Caco-2 (cell line): Measurements from ENCODE around the gene CAMK1D. TPM values are rescaled to one million over a fixed set of nuclear protein-coding genes. Genes with fewer than 3 reads are reported as not detected.

Experiments
- BruUV-seq: library from RNA; stranded (reverse); fragments of 400-500 nt; replicated peaks from 2 replicates; lab custom pipeline; 2021; lab: Mats Ljungman, UMichigan
- CTCF ChIA-PET: fragments of 300-600 bp; sonication (Branson Sonifier 250); formaldehyde crosslinking; loops from one replicate; lab custom pipeline; 2022; ENCODE audit warnings: antibody characterized with exemption; lab: Charles Lee
- POLR2A ChIA-PET: fragments of 300-600 bp; sonication (Branson Sonifier 250); formaldehyde crosslinking; loops from one replicate; lab custom pipeline; 2022; ENCODE audit warnings: antibody characterized with exemption; lab: Charles Lee
- DNase-seq, 2 experiments: peaks; one replicate each; pipeline versions ENCODE4 v3.0.0 to v3.0.0-alpha.2; 2020 to 2022
- H3K27me3 ChIP-seq: replicated peaks from 2 replicates; pipeline ENCODE4 v1.6.0; 2011; ENCODE audit warnings: low read length; ENCODE audit not compliant: control insufficient read depth, insufficient read depth
- H3K36me3 ChIP-seq: 2 replicates; pipeline ENCODE4 v1.5.1; 2011; ENCODE audit warnings: low read length; ENCODE audit not compliant: control insufficient read depth, insufficient read depth
- H3K4me1 ChIP-seq: fragments of 250-450 bp; sonication (Bioruptor Pico); 2 replicates; pipeline ENCODE4 v1.5.1; 2020; ENCODE audit warnings: mild to moderate bottlenecking
- H3K4me3 ChIP-seq: 2 replicates; pipeline ENCODE4 v1.5.1; 2011; ENCODE audit warnings: low read depth, mild to moderate bottlenecking, control low read depth, low read length
- H3K9me3 ChIP-seq: fragments of 250-450 bp; sonication (Bioruptor Pico); 2 replicates; pipeline ENCODE4 v1.5.1; 2020; ENCODE audit warnings: mild to moderate bottlenecking, moderate library complexity
- H3K27ac Mint-ChIP-seq: one replicate; pipeline ENCODE4 v1.8.0; 2022; ENCODE audit warnings: mixed read lengths; ENCODE audit not compliant: unreplicated experiment
- H3K27me3 Mint-ChIP-seq: one replicate; pipeline ENCODE4 v1.8.0; 2022; ENCODE audit warnings: mixed read lengths; ENCODE audit not compliant: insufficient read depth, unreplicated experiment
- H3K36me3 Mint-ChIP-seq: one replicate; pipeline ENCODE4 v1.8.0; 2022; ENCODE audit warnings: mild to moderate bottlenecking, mixed read lengths; ENCODE audit not compliant: insufficient read depth, unreplicated experiment
- H3K4me1 Mint-ChIP-seq: one replicate; pipeline ENCODE4 v1.8.0; 2022; ENCODE audit warnings: low read depth, mixed read lengths; ENCODE audit not compliant: unreplicated experiment
- H3K4me3 Mint-ChIP-seq: one replicate; pipeline ENCODE4 v1.8.0; 2022; ENCODE audit warnings: mild to moderate bottlenecking, moderate library complexity, mixed read lengths; ENCODE audit not compliant: unreplicated experiment
- H3K9me3 Mint-ChIP-seq: one replicate; pipeline ENCODE4 v1.8.0; 2022; ENCODE audit warnings: mixed read lengths; ENCODE audit not compliant: unreplicated experiment
- intact Hi-C: fragments of 100-400 bp; cut with micrococcal nuclease; formaldehyde crosslinking; loops from one replicate; pipeline ENCODE4 v1.10.0; 2022; ENCODE audit not compliant: unreplicated experiment
- total RNA-seq: library from RNA; stranded (reverse); gene quantifications from 2 replicates; pipeline ENCODE4 v1.2.3, GENCODE V29; 2022
- TF ChIP-seq, protein P1 (sequence below), 2 experiments: fragments of 200-600 bp in 1 of 2; IDR thresholded peaks; 1 replicate in 1 of 2; 2 replicates in 1 of 2; pipeline versions ENCODE4 v1.5.1 to v1.8.0; 2011 to 2022; ENCODE audit warnings: antibody characterized with exemption in 1 of 2, control low read depth in 1 of 2, inconsistent platforms in 1 of 2, low read depth in 1 of 2, low read length in 1 of 2, mild to moderate bottlenecking in 1 of 2, moderate library complexity in 1 of 2; ENCODE audit not compliant: insufficient read depth in 1 of 2, severe bottlenecking in 1 of 2, unreplicated experiment in 1 of 2

The CAMK1D gene
- total RNA-seq, 1 experiment from 2014 or later = 10.9 TPM

DNA sequence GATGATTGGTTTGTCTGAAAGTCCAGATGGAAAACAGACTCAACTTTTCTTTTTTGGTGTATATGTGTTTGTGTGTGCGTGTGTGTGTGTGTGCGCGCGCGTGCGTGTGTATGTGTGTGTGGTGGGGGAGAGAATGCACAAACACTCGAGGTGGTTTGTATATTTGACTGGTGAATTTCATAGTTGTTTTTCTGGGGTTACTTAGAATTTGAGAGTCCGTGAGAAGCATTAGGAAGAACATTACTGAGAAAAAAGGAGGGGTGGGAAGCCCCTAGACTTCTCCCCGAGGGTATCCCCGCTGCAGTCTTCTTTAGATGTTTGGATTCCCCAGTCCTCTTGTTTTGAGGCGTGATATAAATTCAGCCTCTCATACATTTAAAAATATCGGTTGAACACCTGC is 6.0 kb downstream of the CAMK1D start:
- Mint-ChIP-seq H3K27ac (no peak overlapping the region), H3K36me3 (no peaks in the 10 kb centered on the region), H3K9me3 (no peaks in the 10 kb centered on the region), H3K4me3 (no peak overlapping the region), H3K4me1 (peaks cover 12% of the 10 kb centered on the region), H3K27me3 (peaks cover 27% of the 10 kb centered on the region)
- intact Hi-C loops = loop anchor here (5.0 kb wide), 1 partner anchor 147 kb away; no protein-coding TSS in a partner anchor
- ChIA-PET CTCF (no interaction called here), POLR2A (no interaction called here)
- Histone ChIP-seq H3K9me3 (no peaks in the 10 kb centered on the region), H3K4me3 (no peak overlapping the region), H3K36me3 (no peaks in the 10 kb centered on the region), H3K27me3 (no peaks in the 10 kb centered on the region), H3K4me1 (0 out of 2 replicates have a peak, but pooled peaks cover 5% of the 10 kb centered on the region)
- no peak for DNase-seq
- TF ChIP-seq, protein P1, sequence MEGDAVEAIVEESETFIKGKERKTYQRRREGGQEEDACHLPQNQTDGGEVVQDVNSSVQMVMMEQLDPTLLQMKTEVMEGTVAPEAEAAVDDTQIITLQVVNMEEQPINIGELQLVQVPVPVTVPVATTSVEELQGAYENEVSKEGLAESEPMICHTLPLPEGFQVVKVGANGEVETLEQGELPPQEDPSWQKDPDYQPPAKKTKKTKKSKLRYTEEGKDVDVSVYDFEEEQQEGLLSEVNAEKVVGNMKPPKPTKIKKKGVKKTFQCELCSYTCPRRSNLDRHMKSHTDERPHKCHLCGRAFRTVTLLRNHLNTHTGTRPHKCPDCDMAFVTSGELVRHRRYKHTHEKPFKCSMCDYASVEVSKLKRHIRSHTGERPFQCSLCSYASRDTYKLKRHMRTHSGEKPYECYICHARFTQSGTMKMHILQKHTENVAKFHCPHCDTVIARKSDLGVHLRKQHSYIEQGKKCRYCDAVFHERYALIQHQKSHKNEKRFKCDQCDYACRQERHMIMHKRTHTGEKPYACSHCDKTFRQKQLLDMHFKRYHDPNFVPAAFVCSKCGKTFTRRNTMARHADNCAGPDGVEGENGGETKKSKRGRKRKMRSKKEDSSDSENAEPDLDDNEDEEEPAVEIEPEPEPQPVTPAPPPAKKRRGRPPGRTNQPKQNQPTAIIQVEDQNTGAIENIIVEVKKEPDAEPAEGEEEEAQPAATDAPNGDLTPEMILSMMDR (IDR thresholded peaks at IDR 0.05; ENCODE audit: insufficient read depth in 1 of 2, low read depth in 1 of 2, low read length in 1 of 2, severe bottlenecking in 1 of 2, unreplicated experiment in 1 of 2) = no peak
- BruUV-seq = no TSS peak

DNA sequence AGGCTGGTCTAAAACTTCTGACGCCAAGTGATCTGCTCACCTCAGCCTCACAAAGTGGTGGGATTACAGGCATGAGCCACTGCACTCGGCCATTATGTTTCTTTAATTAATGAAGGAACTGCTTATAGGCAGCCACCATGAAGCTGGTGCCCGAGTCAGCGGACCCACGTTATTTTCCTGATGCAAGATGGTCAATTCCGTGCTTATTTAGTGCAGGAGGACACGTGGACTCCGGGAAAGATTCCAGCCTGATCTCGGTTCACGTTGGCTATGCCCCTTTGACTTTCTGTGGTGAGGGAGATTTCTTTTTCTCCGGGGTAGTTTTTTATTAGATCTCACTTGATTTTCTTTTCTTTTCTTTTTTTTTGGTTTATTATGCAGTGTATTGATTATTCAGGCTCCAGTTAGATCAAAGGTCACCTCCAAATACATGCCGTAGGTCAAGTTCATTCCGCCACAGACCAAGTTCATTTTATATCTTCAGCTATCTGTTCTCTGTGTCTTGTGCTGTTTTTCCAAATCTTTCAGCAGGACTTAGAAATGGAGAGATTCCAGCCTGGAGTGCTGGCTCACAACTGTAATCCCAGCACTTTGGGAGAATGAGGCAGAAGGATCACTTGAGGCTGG is 8.3 kb downstream of the CAMK1D start:
- ChIA-PET POLR2A (no interaction called here), CTCF (no interaction called here)
- H3K36me3 ChIP-seq = no peaks in the 10 kb centered on the region
- intact Hi-C loops = loop anchor here (5.0 kb wide), 1 partner anchor 145 kb away; no protein-coding TSS in a partner anchor
- peaks cover 21% of the 10 kb centered on the region for H3K27me3 Mint-ChIP-seq
- DNase-seq = no peak
- H3K9me3 Mint-ChIP-seq = no peaks in the 10 kb centered on the region
- H3K4me3 Mint-ChIP-seq = no peak overlapping the region
- H3K4me3 ChIP-seq = no peak overlapping the region
- H3K4me1 ChIP-seq = no peaks in the 10 kb centered on the region
- no peaks in the 10 kb centered on the region for H3K27me3 ChIP-seq
- H3K27ac Mint-ChIP-seq = no peak overlapping the region
- no peaks in the 10 kb centered on the region for H3K9me3 ChIP-seq
- BruUV-seq = no TSS peak
- peaks cover 6% of the 10 kb centered on the region for H3K4me1 Mint-ChIP-seq
- TF ChIP-seq, protein P1 (IDR thresholded peaks at IDR 0.05; ENCODE audit: insufficient read depth in 1 of 2, low read depth in 1 of 2, low read length in 1 of 2, severe bottlenecking in 1 of 2, unreplicated experiment in 1 of 2) = no peak
- no peaks in the 10 kb centered on the region for H3K36me3 Mint-ChIP-seq

DNA sequence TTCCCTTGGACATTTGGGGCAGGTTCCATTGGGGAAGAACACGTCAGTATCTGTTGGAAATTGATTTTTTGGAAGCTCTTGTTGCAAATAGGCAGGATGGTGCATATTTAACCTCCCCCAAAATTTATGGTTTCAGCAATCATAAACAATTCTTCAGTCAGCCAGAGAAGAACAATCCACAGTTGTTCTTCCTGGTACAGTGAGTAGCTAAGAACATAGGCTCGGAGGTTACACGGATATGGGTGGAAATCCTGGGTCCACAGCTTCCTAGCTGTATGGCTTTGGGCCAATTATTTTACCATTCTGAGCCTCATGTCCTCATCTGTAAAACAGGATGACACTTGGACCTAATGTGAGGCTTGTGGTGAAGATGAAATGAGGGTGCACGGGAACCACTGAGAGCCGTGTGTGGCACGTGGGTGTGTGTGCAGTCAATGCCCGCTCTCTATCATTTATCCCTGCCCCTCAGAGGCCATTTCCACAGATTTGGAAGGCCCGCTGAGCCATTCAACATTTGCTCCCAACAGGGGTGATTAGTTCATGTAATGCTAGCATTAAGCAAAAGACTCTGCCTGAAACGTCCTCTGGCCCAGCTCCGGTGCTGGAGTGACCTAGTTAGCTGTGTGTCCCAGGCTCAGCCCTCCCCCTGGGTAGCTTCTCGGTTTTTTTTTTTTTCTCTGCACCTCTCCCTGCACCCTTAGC is 9.7 kb downstream of the CAMK1D start:
- Mint-ChIP-seq H3K27me3 (peaks cover 19% of the 10 kb centered on the region), H3K4me1 (peaks cover 6% of the 10 kb centered on the region), H3K4me3 (no peak overlapping the region), H3K36me3 (no peaks in the 10 kb centered on the region), H3K27ac (no peak overlapping the region), H3K9me3 (no peaks in the 10 kb centered on the region)
- Histone ChIP-seq H3K4me3 (no peak overlapping the region), H3K4me1 (no peaks in the 10 kb centered on the region), H3K36me3 (no peaks in the 10 kb centered on the region), H3K9me3 (no peaks in the 10 kb centered on the region), H3K27me3 (no peaks in the 10 kb centered on the region)
- no TSS peak for BruUV-seq
- ChIA-PET CTCF (interaction anchor here (0.9 kb wide), 1 partner anchor 9 kb away, joined by 3 read pairs; no protein-coding TSS in a partner anchor), POLR2A (interaction anchor here (0.6 kb wide), 1 partner anchor 24 kb away, joined by 5 read pairs; no protein-coding TSS in a partner anchor)
- TF ChIP-seq, protein P1 (IDR thresholded peaks at IDR 0.05; ENCODE audit: insufficient read depth in 1 of 2, low read depth in 1 of 2, low read length in 1 of 2, severe bottlenecking in 1 of 2, unreplicated experiment in 1 of 2) = no peak
- DNase-seq = no peak
- intact Hi-C loops = loop anchor here (5.0 kb wide), 1 partner anchor 143 kb away; no protein-coding TSS in a partner anchor
